GM18519 (cell line): ENCODE data around the gene TIGD2.

Experiments
- ATAC-seq: cut with Tn5 transposase; IDR thresholded peaks from one replicate; pipeline ENCODE4 v1.9.1; 2021; ENCODE audit warnings: mild to moderate bottlenecking, moderate library complexity; ENCODE audit not compliant: unreplicated experiment, low FRiP score

The TIGD2 gene

GRCh38 chr4:89158884-89159503, 47.7 kb downstream of the TIGD2 start:
- ATAC-seq: peak; percentile 68

GRCh38 chr4:89160806-89161205, 49.5 kb downstream of the TIGD2 start:
- no peak for ATAC-seq

GRCh38 chr4:89161841-89162240, 50.5 kb downstream of the TIGD2 start:
- ATAC-seq: no peak

GRCh38 chr4:89162496-89162895, 51.2 kb downstream of the TIGD2 start:
- no peak for ATAC-seq

GRCh38 chr4:89162987-89163386, 51.7 kb downstream of the TIGD2 start:
- no peak for ATAC-seq

- ATAC-seq: no peak
Measured at GRCh38 chr4:89164400-89164799, 53.1 kb downstream of the TIGD2 start.
